ENCODE data around the gene BLTP2. TPM values are rescaled to one million over a fixed set of nuclear protein-coding genes. Genes with fewer than 3 reads are reported as not detected.

BLTP2 gene
- total RNA-seq, 1 experiment from 2014 or later = 139 TPM

DNA sequence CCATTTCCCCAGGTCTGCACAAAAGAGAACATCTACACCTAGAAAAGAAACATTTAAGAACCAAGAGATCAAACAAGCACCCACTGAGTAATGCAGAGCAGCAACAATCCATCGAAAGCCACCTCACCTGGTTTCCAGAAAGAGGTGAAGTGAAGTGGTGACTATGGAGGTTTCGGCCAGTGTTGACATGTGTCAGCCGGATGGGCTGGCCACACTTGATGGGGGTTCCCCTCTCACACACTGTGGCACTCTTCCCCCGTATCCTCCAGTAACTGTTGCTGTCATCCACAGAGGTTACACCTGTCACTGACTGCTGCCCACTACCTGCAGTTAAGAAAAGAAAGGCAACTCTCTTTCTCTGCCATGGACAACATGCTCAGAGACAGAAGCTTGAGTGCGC, 10.2 kb upstream of the BLTP2 start:
- POLR2A ChIA-PET = no interaction called here
- Mint-ChIP-seq H3K27me3 (ENCODE audit: low read depth) (0 out of 2 replicates have a peak, but pooled peaks cover 3% of the 10 kb centered on the region), H3K36me3 (peaks cover 30% of the 10 kb centered on the region), H3K27ac (no peak overlapping the region), H3K4me3 (no peak overlapping the region), H3K4me1 (no peaks in the 10 kb centered on the region), H3K9me3 (peaks cover 10% of the 10 kb centered on the region)
- DNase-seq (ENCODE audit: low spot score) = no peak
- no peak for TF ChIP-seq SMAD3 (CRISPR knock-in tag; IDR thresholded peaks at IDR 0.05; ENCODE audit: borderline replicate concordance)
- TF ChIP-seq HMGA2 (CRISPR knock-in tag; IDR thresholded peaks at IDR 0.05) = no peak
- TF ChIP-seq, protein P1, sequence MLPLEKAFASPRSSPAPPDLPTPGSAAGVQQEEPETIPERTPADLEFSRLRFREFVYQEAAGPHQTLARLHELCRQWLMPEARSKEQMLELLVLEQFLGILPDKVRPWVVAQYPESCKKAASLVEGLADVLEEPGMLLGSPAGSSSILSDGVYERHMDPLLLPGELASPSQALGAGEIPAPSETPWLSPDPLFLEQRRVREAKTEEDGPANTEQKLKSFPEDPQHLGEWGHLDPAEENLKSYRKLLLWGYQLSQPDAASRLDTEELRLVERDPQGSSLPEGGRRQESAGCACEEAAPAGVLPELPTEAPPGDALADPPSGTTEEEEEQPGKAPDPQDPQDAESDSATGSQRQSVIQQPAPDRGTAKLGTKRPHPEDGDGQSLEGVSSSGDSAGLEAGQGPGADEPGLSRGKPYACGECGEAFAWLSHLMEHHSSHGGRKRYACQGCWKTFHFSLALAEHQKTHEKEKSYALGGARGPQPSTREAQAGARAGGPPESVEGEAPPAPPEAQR (CRISPR knock-in tag; IDR thresholded peaks at IDR 0.05) = no peak
- no peak for TF ChIP-seq CREB1 (CRISPR knock-in tag; IDR thresholded peaks at IDR 0.05)
- no peak for TF ChIP-seq ARID4B (CRISPR knock-in tag; IDR thresholded peaks at IDR 0.05; ENCODE audit: borderline replicate concordance)
- TF ChIP-seq, protein P2, sequence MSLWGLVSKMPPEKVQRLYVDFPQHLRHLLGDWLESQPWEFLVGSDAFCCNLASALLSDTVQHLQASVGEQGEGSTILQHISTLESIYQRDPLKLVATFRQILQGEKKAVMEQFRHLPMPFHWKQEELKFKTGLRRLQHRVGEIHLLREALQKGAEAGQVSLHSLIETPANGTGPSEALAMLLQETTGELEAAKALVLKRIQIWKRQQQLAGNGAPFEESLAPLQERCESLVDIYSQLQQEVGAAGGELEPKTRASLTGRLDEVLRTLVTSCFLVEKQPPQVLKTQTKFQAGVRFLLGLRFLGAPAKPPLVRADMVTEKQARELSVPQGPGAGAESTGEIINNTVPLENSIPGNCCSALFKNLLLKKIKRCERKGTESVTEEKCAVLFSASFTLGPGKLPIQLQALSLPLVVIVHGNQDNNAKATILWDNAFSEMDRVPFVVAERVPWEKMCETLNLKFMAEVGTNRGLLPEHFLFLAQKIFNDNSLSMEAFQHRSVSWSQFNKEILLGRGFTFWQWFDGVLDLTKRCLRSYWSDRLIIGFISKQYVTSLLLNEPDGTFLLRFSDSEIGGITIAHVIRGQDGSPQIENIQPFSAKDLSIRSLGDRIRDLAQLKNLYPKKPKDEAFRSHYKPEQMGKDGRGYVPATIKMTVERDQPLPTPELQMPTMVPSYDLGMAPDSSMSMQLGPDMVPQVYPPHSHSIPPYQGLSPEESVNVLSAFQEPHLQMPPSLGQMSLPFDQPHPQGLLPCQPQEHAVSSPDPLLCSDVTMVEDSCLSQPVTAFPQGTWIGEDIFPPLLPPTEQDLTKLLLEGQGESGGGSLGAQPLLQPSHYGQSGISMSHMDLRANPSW (CRISPR knock-in tag; conservative IDR thresholded peaks at IDR 0.05; ENCODE audit: low read depth) = no peak
- no peak for TF ChIP-seq ZNF396 (CRISPR knock-in tag; IDR thresholded peaks at IDR 0.05; ENCODE audit: borderline replicate concordance)
- TF ChIP-seq ZNF423 (CRISPR knock-in tag; IDR thresholded peaks at IDR 0.05) = no peak
- no peak for TF ChIP-seq NFYB (CRISPR knock-in tag; conservative IDR thresholded peaks at IDR 0.05; ENCODE audit: low read depth)
- TF ChIP-seq, protein P3, sequence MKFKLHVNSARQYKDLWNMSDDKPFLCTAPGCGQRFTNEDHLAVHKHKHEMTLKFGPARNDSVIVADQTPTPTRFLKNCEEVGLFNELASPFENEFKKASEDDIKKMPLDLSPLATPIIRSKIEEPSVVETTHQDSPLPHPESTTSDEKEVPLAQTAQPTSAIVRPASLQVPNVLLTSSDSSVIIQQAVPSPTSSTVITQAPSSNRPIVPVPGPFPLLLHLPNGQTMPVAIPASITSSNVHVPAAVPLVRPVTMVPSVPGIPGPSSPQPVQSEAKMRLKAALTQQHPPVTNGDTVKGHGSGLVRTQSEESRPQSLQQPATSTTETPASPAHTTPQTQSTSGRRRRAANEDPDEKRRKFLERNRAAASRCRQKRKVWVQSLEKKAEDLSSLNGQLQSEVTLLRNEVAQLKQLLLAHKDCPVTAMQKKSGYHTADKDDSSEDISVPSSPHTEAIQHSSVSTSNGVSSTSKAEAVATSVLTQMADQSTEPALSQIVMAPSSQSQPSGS (CRISPR knock-in tag; IDR thresholded peaks at IDR 0.05; ENCODE audit: borderline replicate concordance, low read depth) = no peak
- TF ChIP-seq FOXP1 (CRISPR knock-in tag; IDR thresholded peaks at IDR 0.05; ENCODE audit: borderline replicate concordance) = no peak
- TF ChIP-seq FOXK1 (CRISPR knock-in tag; IDR thresholded peaks at IDR 0.05) = no peak
- TF ChIP-seq ESRRA (CRISPR knock-in tag; IDR thresholded peaks at IDR 0.05; ENCODE audit: borderline replicate concordance) = no peak
- no peak for TF ChIP-seq ZNF219 (CRISPR knock-in tag; IDR thresholded peaks at IDR 0.05; ENCODE audit: borderline replicate concordance)
- TF ChIP-seq USF2 (CRISPR knock-in tag; IDR thresholded peaks at IDR 0.05) = no peak
- TF ChIP-seq TEAD1 (CRISPR knock-in tag; IDR thresholded peaks at IDR 0.05) = no peak
- CTCF ChIA-PET = interaction anchor here (1.2 kb wide), 1 partner anchor 95 kb away, joined by 3 read pairs; no protein-coding TSS in a partner anchor
- no peak for ATAC-seq

All from WTC11 (cell line).